NT2/D1 (cell line): ENCODE measurements around the gene LCN1.

Experiments
- YY1 ChIP-seq: IDR thresholded peaks from 2 replicates; pipeline ENCODE4 v1.6.1; 2011; ENCODE audit not compliant: insufficient read length, insufficient read depth
- ZNF274 ChIP-seq: IDR thresholded peaks from 2 replicates; pipeline ENCODE4 v1.6.1; 2011; ENCODE audit warnings: mild to moderate bottlenecking, low read depth, low read length

DNA sequence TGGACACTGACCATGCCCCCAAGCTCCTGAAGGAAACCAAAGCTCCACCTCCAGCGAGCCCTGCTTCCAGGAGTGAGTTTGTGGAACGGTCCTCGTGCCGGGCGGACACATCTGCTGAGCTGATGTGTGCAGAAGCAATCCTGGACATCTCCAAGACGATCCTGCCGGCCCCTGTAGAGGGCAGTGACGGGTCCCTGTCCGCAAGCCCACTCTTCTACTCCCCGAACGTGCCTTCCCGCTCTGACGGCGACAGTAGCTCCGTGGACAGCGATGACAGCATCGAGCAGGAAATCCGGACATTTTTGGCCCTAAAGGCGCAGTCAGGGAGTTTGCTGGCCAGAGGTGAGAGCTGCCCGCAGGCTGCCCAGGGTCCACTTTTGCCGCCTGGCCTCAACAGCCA, 35.4 kb upstream of the LCN1 start:
- TF ChIP-seq YY1 (no peak), ZNF274 (no peak)
